ENCODE measurements around the gene ATG7.

Gene ATG7

GRCh38 chr3:11596387-11596786 is 324.2 kb downstream of the ATG7 start:
- no peaks in the 10 kb centered on the region for H3K4me1 ChIP-seq (ENCODE audit: low read length)
- no peaks in the 10 kb centered on the region; the same call in 1 of the 2 replicates for H3K36me3 ChIP-seq (replicated peaks; ENCODE audit: insufficient read depth, low read length)
- no peaks in the 10 kb centered on the region for H3K9me2 ChIP-seq (replicated peaks; ENCODE audit: insufficient read depth, low read length)
- H4K20me1 ChIP-seq (ENCODE audit: insufficient read depth, low read length) = no peaks in the 10 kb centered on the region
- no peak for TF ChIP-seq EZH2 (optimal IDR thresholded peaks at IDR 0.05; ENCODE audit: low read depth, low read length)
- TF ChIP-seq, protein P1, sequence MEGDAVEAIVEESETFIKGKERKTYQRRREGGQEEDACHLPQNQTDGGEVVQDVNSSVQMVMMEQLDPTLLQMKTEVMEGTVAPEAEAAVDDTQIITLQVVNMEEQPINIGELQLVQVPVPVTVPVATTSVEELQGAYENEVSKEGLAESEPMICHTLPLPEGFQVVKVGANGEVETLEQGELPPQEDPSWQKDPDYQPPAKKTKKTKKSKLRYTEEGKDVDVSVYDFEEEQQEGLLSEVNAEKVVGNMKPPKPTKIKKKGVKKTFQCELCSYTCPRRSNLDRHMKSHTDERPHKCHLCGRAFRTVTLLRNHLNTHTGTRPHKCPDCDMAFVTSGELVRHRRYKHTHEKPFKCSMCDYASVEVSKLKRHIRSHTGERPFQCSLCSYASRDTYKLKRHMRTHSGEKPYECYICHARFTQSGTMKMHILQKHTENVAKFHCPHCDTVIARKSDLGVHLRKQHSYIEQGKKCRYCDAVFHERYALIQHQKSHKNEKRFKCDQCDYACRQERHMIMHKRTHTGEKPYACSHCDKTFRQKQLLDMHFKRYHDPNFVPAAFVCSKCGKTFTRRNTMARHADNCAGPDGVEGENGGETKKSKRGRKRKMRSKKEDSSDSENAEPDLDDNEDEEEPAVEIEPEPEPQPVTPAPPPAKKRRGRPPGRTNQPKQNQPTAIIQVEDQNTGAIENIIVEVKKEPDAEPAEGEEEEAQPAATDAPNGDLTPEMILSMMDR (IDR thresholded peaks at IDR 0.05; ENCODE audit: low read length) = no peak
- TF ChIP-seq EZH2phosphoT487 (IDR thresholded peaks at IDR 0.05; ENCODE audit: low read length) = no peak
- peaks cover 38% of the 10 kb centered on the region for H3K79me2 ChIP-seq (ENCODE audit: low read length)
- no peak overlapping the region for H3K27ac ChIP-seq (ENCODE audit: low read length)
- no peak for DNase-seq
- H3F3A ChIP-seq (ENCODE audit: insufficient read depth, low read length) = no peaks in the 10 kb centered on the region
- no peak overlapping the region for H3K9ac ChIP-seq (ENCODE audit: low read length)
- H3K4me3 ChIP-seq (ENCODE audit: low read length) = no peak overlapping the region
- no peak overlapping the region for H2AFZ ChIP-seq (ENCODE audit: low read length)
- H3K4me2 ChIP-seq (ENCODE audit: low read depth, low read length) = no peak overlapping the region
- H3K27me3 ChIP-seq (replicated peaks; ENCODE audit: insufficient read depth, low read length) = no peaks in the 10 kb centered on the region
- no peaks in the 10 kb centered on the region; the same call in 1 of the 2 replicates for H3K9me3 ChIP-seq (replicated peaks; ENCODE audit: insufficient read depth, low read length)

DNA sequence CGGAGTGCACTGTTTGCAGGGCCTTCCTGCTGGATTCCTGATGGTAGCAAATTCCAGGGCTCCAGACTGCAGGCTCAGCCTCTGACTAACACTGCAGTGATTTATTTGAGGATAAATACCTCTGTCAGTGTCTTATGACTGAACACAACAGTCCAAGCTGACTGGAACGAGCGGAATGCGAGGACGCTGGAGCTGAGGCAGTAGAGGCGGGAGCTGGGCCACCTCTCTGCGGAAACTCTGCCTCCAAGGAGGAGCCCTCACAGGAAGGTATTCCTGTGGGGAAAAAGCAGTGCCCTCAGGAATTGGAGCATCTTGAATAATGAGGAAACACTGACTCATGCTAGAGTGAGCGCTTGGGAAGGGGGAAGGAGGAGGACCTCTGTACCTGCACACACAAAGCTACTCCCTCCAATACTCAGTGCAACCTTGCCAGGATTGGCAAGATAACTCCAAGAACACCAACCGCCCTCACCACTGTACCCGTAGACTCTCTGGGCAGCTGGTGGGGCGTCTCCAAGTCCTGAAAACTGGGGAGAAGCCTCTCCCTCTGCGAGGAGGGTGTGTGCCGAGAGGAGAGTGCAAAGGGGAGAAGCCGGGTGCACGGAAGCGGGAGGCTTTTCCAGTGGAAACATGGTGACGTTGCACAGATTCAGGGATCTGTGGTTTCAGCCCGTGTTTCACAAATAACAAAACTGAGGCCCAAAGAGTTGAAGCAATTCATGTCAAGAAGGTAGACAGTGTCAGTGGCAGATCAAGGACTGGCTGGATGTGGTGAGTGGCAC is 328.5 kb downstream of the ATG7 start:
- no peaks in the 10 kb centered on the region; the same call in 1 of the 2 replicates for H3K36me3 ChIP-seq (replicated peaks; ENCODE audit: insufficient read depth, low read length)
- H3K4me1 ChIP-seq (ENCODE audit: low read length) = no peaks in the 10 kb centered on the region
- H2AFZ ChIP-seq (ENCODE audit: low read length) = no peak overlapping the region
- DNase-seq = no peak
- peaks cover 26% of the 10 kb centered on the region for H3K79me2 ChIP-seq (ENCODE audit: low read length)
- no peaks in the 10 kb centered on the region for H3K9me2 ChIP-seq (replicated peaks; ENCODE audit: insufficient read depth, low read length)
- H3K4me2 ChIP-seq (ENCODE audit: low read depth, low read length) = no peak overlapping the region
- TF ChIP-seq EZH2phosphoT487 (IDR thresholded peaks at IDR 0.05; ENCODE audit: low read length) (no peak), EZH2 (optimal IDR thresholded peaks at IDR 0.05; ENCODE audit: low read depth, low read length) (no peak)
- TF ChIP-seq, protein P1 (IDR thresholded peaks at IDR 0.05; ENCODE audit: low read length) = no peak
- H4K20me1 ChIP-seq (ENCODE audit: insufficient read depth, low read length) = no peaks in the 10 kb centered on the region
- H3F3A ChIP-seq (ENCODE audit: insufficient read depth, low read length) = no peaks in the 10 kb centered on the region
- no peak overlapping the region for H3K4me3 ChIP-seq (ENCODE audit: low read length)
- H3K9ac ChIP-seq (ENCODE audit: low read length) = no peak overlapping the region
- H3K27ac ChIP-seq (ENCODE audit: low read length) = no peak overlapping the region
- no peaks in the 10 kb centered on the region; the same call in 1 of the 2 replicates for H3K9me3 ChIP-seq (replicated peaks; ENCODE audit: insufficient read depth, low read length)
- H3K27me3 ChIP-seq (replicated peaks; ENCODE audit: insufficient read depth, low read length) = no peaks in the 10 kb centered on the region

- H3K4me3 ChIP-seq (ENCODE audit: low read length) = no peak overlapping the region
- H3K79me2 ChIP-seq (ENCODE audit: low read length) = peaks cover 24% of the 10 kb centered on the region
- DNase-seq = no peak
Observed at GRCh38 chr3:11601446-11602238, 329.4 kb downstream of the ATG7 start.

More at GRCh38 chr3:11601446-11602238, 329.4 kb downstream of the ATG7 start:
- Histone ChIP-seq H3K27me3 (replicated peaks; ENCODE audit: insufficient read depth, low read length) (no peaks in the 10 kb centered on the region), H3K9me2 (replicated peaks; ENCODE audit: insufficient read depth, low read length) (no peaks in the 10 kb centered on the region), H3K27ac (ENCODE audit: low read length) (no peak overlapping the region), H3K9me3 (replicated peaks; ENCODE audit: insufficient read depth, low read length) (no peaks in the 10 kb centered on the region; the same call in 1 of the 2 replicates), H3F3A (ENCODE audit: insufficient read depth, low read length) (no peaks in the 10 kb centered on the region), H3K36me3 (replicated peaks; ENCODE audit: insufficient read depth, low read length) (no peaks in the 10 kb centered on the region; the same call in 1 of the 2 replicates), H3K9ac (ENCODE audit: low read length) (no peak overlapping the region), H2AFZ (ENCODE audit: low read length) (no peak overlapping the region), H3K4me1 (ENCODE audit: low read length) (no peaks in the 10 kb centered on the region), H3K4me2 (ENCODE audit: low read depth, low read length) (no peak overlapping the region), H4K20me1 (ENCODE audit: insufficient read depth, low read length) (no peaks in the 10 kb centered on the region)
- no peak for TF ChIP-seq EZH2phosphoT487 (IDR thresholded peaks at IDR 0.05; ENCODE audit: low read length)
- TF ChIP-seq, protein P1 (IDR thresholded peaks at IDR 0.05; ENCODE audit: low read length) = no peak
- TF ChIP-seq EZH2 (optimal IDR thresholded peaks at IDR 0.05; ENCODE audit: low read depth, low read length) = no peak

Data from MM.1S (cell line).